Endodermal cell (in vitro differentiated cells): Measurements from ENCODE around the gene DENND5B. TPM values are rescaled to one million over a fixed set of nuclear protein-coding genes. Genes with fewer than 3 reads are reported as not detected.
A peak's percentile ranks its signal among the peaks of the same experiment; 100 is the strongest.

Source experiments
- DNase-seq: peaks from one replicate; pipeline ENCODE4 v3.0.0-alpha.2; 2017
- H3K27ac ChIP-seq: 2 replicates; pipeline ENCODE4 v1.5.1; 2013; ENCODE audit warnings: mild to moderate bottlenecking, low read depth, low read length, moderate library complexity
- H3K27me3 ChIP-seq: 2 replicates; pipeline ENCODE4 v1.6.1; 2013; ENCODE audit warnings: mild to moderate bottlenecking, low read length, moderate library complexity; ENCODE audit not compliant: insufficient read depth, control insufficient read depth, poor library complexity, severe bottlenecking
- H3K36me3 ChIP-seq: 2 replicates; pipeline ENCODE4 v1.7.0; 2013; ENCODE audit warnings: mild to moderate bottlenecking, low read length, moderate library complexity; ENCODE audit not compliant: control insufficient read depth, insufficient read depth
- H3K4me1 ChIP-seq: one replicate; pipeline ENCODE4 v1.7.0; 2013; ENCODE audit warnings: low read length; ENCODE audit not compliant: control insufficient read depth, insufficient read depth
- H3K4me3 ChIP-seq: 2 replicates; pipeline ENCODE4 v1.5.1; 2013; ENCODE audit warnings: mild to moderate bottlenecking, low read length, moderate library complexity
- H3K9ac ChIP-seq: 2 replicates; pipeline ENCODE4 v1.6.1; 2013; ENCODE audit warnings: mild to moderate bottlenecking, low read length, moderate library complexity; ENCODE audit not compliant: poor library complexity, severe bottlenecking; ENCODE audit errors: extremely low read depth
- H3K9me3 ChIP-seq: 2 replicates; pipeline ENCODE4 v1.6.1; 2013; ENCODE audit warnings: mild to moderate bottlenecking, low read length, moderate library complexity; ENCODE audit not compliant: control insufficient read depth
- H3K27ac Mint-ChIP-seq: 2 replicates; pipeline ENCODE4 v1.8.0; 2020; ENCODE audit warnings: mixed read lengths
- H3K27me3 Mint-ChIP-seq: 2 replicates; pipeline ENCODE4 v1.8.0; 2021; ENCODE audit warnings: mild to moderate bottlenecking, mixed read lengths; ENCODE audit not compliant: insufficient read depth
- H3K36me3 Mint-ChIP-seq: 2 replicates; pipeline ENCODE4 v1.8.0; 2020; ENCODE audit warnings: low read depth, mixed read lengths
- H3K4me1 Mint-ChIP-seq: 2 replicates; pipeline ENCODE4 v1.8.0; 2020; ENCODE audit warnings: mixed read lengths
- H3K4me3 Mint-ChIP-seq: 2 replicates; pipeline ENCODE4 v1.8.0; 2020; ENCODE audit warnings: mild to moderate bottlenecking, moderate library complexity, mixed read lengths
- H3K9me3 Mint-ChIP-seq: 2 replicates; pipeline ENCODE4 v1.8.0; 2020; ENCODE audit warnings: mild to moderate bottlenecking, mixed read lengths
- WGBS, 2 experiments: methylation state at CpG; one replicate each; pipeline versions ENCODE4 v1.1.5 to v1.1.7; 2013; ENCODE audit warnings: missing lambda C conversion rate in 2 of 2, mixed read lengths in 1 of 2; ENCODE audit not compliant: insufficient coverage in 1 of 2, insufficient read length in 1 of 2; 5-methylcytosine and 5-hydroxymethylcytosine counted together
- total RNA-seq, 2 donors: library from RNA; stranded (reverse); fragmentation: NEBNext Ultra II Directional in 1 of 2; extraction: Animal tissue kit (Norgen Biotek cat#: 25700) in 1 of 2; gene quantifications; 2 replicates in 1 of 2; 3 replicates in 1 of 2; pipeline ENCODE4 v1.2.1, GENCODE V29; 2021
- TF ChIP-seq, protein P1 (sequence below): fragments of 200-600 bp; sonication (generic); conservative IDR thresholded peaks from 2 replicates; pipeline ENCODE4 v1.5.0; 2021; ENCODE audit warnings: antibody characterized with exemption, mild to moderate bottlenecking

The DENND5B gene
- total RNA-seq, 2 donors from 2014 or later, result 24.5 to 34.2 TPM

DNA sequence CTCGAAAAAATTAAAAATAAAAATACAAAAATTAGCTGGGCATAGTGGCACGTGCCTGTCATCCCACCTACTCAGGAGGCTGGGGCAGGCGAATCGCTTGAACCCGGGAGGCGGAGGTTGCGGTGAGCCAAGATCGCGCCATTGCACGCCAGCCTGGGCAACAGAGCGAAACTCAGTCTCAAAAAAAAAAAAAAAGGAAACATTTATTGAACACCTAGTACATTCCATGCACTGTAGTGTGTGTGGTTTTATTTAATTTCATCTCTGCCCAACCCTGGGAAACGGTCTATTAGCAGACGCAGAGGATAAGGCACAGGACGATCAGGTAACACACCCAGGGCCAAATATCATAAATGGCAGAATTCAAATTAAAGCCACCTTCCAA, 229.2 kb downstream of the DENND5B start:
- Histone ChIP-seq H3K36me3 (no peaks in the 10 kb centered on the region), H3K27me3 (no peaks in the 10 kb centered on the region), H3K9me3 (no peaks in the 10 kb centered on the region), H3K9ac (no peak overlapping the region), H3K4me1 (peaks cover 11% of the 10 kb centered on the region), H3K4me3 (no peak overlapping the region), H3K27ac (no peak overlapping the region)
- peak overlapping the region; percentile 72 for H3K27ac Mint-ChIP-seq
- H3K36me3 Mint-ChIP-seq, result peaks cover 25% of the 10 kb centered on the region
- H3K27me3 Mint-ChIP-seq, result no peaks in the 10 kb centered on the region
- H3K9me3 Mint-ChIP-seq, result peaks cover 2% of the 10 kb centered on the region
- no peak for DNase-seq
- H3K4me3 Mint-ChIP-seq, result peak overlapping the region; percentile 42
- H3K4me1 Mint-ChIP-seq, result peaks cover 42% of the 10 kb centered on the region
- TF ChIP-seq, protein P1, sequence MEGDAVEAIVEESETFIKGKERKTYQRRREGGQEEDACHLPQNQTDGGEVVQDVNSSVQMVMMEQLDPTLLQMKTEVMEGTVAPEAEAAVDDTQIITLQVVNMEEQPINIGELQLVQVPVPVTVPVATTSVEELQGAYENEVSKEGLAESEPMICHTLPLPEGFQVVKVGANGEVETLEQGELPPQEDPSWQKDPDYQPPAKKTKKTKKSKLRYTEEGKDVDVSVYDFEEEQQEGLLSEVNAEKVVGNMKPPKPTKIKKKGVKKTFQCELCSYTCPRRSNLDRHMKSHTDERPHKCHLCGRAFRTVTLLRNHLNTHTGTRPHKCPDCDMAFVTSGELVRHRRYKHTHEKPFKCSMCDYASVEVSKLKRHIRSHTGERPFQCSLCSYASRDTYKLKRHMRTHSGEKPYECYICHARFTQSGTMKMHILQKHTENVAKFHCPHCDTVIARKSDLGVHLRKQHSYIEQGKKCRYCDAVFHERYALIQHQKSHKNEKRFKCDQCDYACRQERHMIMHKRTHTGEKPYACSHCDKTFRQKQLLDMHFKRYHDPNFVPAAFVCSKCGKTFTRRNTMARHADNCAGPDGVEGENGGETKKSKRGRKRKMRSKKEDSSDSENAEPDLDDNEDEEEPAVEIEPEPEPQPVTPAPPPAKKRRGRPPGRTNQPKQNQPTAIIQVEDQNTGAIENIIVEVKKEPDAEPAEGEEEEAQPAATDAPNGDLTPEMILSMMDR, result no peak
- 93 to 95% methylated on average over 9 to 13 of the region's 14 CpGs for WGBS, 2 experiments

DNA sequence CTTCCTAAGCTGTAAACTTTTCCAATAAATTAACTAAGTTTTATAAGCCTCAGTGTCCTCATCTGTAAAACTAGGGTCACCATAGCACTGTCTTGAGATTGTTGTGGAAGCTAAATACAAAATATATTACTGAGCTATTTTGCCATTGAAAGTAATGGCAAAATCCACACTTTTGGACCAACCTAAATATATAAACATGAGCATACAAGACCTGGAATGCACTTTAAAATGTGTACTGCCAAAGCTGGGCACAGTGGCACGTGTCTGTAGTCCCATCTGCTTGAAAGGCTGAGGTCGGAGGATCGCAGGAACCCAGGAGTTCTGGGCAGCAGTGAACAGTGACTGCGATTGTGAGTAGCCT, 235.2 kb downstream of the DENND5B start:
- Histone ChIP-seq H3K4me1 (no peaks in the 10 kb centered on the region), H3K36me3 (no peaks in the 10 kb centered on the region), H3K9me3 (no peaks in the 10 kb centered on the region), H3K27me3 (no peaks in the 10 kb centered on the region), H3K9ac (no peak overlapping the region), H3K27ac (no peak overlapping the region), H3K4me3 (no peak overlapping the region)
- WGBS, 2 experiments, result 72 to 92% methylated on average over 2 to 4 of the region's 4 CpGs
- peak overlapping the region; percentile 32 for H3K27ac Mint-ChIP-seq
- TF ChIP-seq, protein P1, result no peak
- no peaks in the 10 kb centered on the region for H3K27me3 Mint-ChIP-seq
- peaks cover 23% of the 10 kb centered on the region for H3K4me1 Mint-ChIP-seq
- H3K36me3 Mint-ChIP-seq, result peaks cover 6% of the 10 kb centered on the region
- H3K9me3 Mint-ChIP-seq, result no peaks in the 10 kb centered on the region
- H3K4me3 Mint-ChIP-seq, result no peak overlapping the region
- DNase-seq, result no peak

DNA sequence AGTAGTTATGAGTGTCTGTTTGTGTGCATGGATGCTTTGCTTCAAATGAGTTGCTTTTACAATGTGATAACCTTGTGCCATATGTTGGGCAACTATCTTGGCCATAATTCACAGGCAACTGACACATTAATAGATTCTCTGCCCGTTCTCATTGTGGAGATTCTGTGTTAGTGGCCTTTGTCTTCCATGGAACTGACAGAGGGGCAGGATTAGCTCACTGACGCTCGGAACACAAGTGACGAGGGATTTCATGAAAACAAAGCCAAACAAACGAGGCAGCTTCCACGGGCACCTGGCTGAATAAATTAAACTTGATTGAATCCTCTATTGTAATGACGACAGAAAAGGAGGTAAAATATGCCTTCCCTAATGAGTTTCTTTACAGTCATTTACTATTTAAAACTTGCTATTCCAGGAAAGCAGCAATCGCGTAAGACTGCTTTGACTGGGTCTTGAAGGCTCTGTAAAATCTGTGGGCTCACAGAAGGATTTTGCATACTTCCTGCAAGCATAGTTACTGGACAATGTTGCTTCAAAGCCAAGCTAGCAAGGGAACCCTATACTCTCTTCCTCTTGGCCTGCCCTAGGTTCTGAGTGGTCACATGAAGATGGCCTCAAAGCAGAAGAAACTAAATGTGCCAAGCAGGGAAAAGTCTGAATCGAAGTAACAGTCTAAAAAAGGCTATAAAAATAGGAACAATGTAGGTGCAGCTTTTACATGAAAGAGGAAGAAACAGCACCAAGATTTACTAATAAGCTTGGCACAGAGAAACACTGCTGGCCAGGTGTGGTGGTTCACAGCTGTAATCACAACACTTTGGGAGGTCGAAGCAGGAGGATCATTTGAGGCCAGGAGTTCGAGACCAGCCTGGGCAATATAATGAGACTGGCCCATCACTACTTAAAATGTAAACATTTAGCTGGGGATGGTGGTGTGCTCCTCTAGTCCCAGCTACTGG, 236.9 kb downstream of the DENND5B start:
- TF ChIP-seq, protein P1, result no peak
- H3K36me3 ChIP-seq, result no peaks in the 10 kb centered on the region
- no peak for DNase-seq
- H3K9me3 ChIP-seq, result no peaks in the 10 kb centered on the region
- H3K4me1 ChIP-seq, result no peaks in the 10 kb centered on the region
- H3K9ac ChIP-seq, result no peak overlapping the region
- Mint-ChIP-seq H3K9me3 (no peaks in the 10 kb centered on the region), H3K36me3 (no peaks in the 10 kb centered on the region), H3K27me3 (no peaks in the 10 kb centered on the region), H3K27ac (peak overlapping the region; percentile 69), H3K4me1 (peaks cover 21% of the 10 kb centered on the region), H3K4me3 (no peak overlapping the region)
- no peak overlapping the region for H3K4me3 ChIP-seq
- WGBS, 2 experiments, result 71 to 77% methylated on average over 6 to 12 of the region's 12 CpGs
- no peaks in the 10 kb centered on the region for H3K27me3 ChIP-seq
- peak overlapping the region; percentile 93 for H3K27ac ChIP-seq
